Measurements from ENCODE around the gene NBEA.
"Not testable (repeated sequence)": the region's sequence is repeated elsewhere in the genome, so short reads cannot be mapped to it uniquely, and the experiment has no call there.

NBEA gene

GRCh38 chr13:35387682-35388250, 445.7 kb downstream of the NBEA start:
- H3K27me3 ChIP-seq (ENCODE audit: control insufficient read depth, insufficient read depth, low read length, poor library complexity, severe bottlenecking): no peaks in the 10 kb centered on the region
- H3K9me3 ChIP-seq (ENCODE audit: control insufficient read depth, low read length): no peaks in the 10 kb centered on the region
- H3K36me3 ChIP-seq (ENCODE audit: control insufficient read depth, insufficient read depth, low read length): no peaks in the 10 kb centered on the region
- H3K27ac ChIP-seq (ENCODE audit: insufficient read depth, low read depth, low read length, poor library complexity, severe bottlenecking): no peak overlapping the region
- 80 to 92% methylated on average over 4 to 6 of the region's 6 CpGs for WGBS, 2 experiments
- H3K4me3 ChIP-seq (ENCODE audit: insufficient read depth, low read depth, low read length): no peak overlapping the region
- H3K4me1 ChIP-seq (ENCODE audit: control insufficient read depth, insufficient read depth, low read length): peaks cover 8% of the 10 kb centered on the region

GRCh38 chr13:35388441-35389355, 446.6 kb downstream of the NBEA start:
- H3K36me3 ChIP-seq (ENCODE audit: control insufficient read depth, insufficient read depth, low read length): no peaks in the 10 kb centered on the region
- H3K27ac ChIP-seq (ENCODE audit: insufficient read depth, low read depth, low read length, poor library complexity, severe bottlenecking): no peak overlapping the region
- H3K4me1 ChIP-seq (ENCODE audit: control insufficient read depth, insufficient read depth, low read length): peaks cover 8% of the 10 kb centered on the region
- no peak overlapping the region for H3K4me3 ChIP-seq (ENCODE audit: insufficient read depth, low read depth, low read length)
- WGBS, 2 experiments: 51 to 71% methylated on average over 4 to 5 of the region's 5 CpGs
- H3K9me3 ChIP-seq (ENCODE audit: control insufficient read depth, low read length): no peaks in the 10 kb centered on the region
- no peaks in the 10 kb centered on the region for H3K27me3 ChIP-seq (ENCODE audit: control insufficient read depth, insufficient read depth, low read length, poor library complexity, severe bottlenecking)

GRCh38 chr13:35389535-35389934, 447.5 kb downstream of the NBEA start:
- peaks cover 8% of the 10 kb centered on the region for H3K4me1 ChIP-seq (ENCODE audit: control insufficient read depth, insufficient read depth, low read length)
- H3K9me3 ChIP-seq (ENCODE audit: control insufficient read depth, low read length): no peaks in the 10 kb centered on the region
- no peaks in the 10 kb centered on the region for H3K36me3 ChIP-seq (ENCODE audit: control insufficient read depth, insufficient read depth, low read length)
- H3K27ac ChIP-seq (ENCODE audit: insufficient read depth, low read depth, low read length, poor library complexity, severe bottlenecking): no peak overlapping the region
- H3K4me3 ChIP-seq (ENCODE audit: insufficient read depth, low read depth, low read length): no peak overlapping the region
- H3K27me3 ChIP-seq (ENCODE audit: control insufficient read depth, insufficient read depth, low read length, poor library complexity, severe bottlenecking): no peaks in the 10 kb centered on the region

GRCh38 chr13:35392768-35393167, 450.7 kb downstream of the NBEA start:
- Histone ChIP-seq H3K27me3 (ENCODE audit: control insufficient read depth, insufficient read depth, low read length, poor library complexity, severe bottlenecking) (no peaks in the 10 kb centered on the region), H3K27ac (ENCODE audit: insufficient read depth, low read depth, low read length, poor library complexity, severe bottlenecking) (no peak overlapping the region), H3K4me1 (ENCODE audit: control insufficient read depth, insufficient read depth, low read length) (peaks cover 8% of the 10 kb centered on the region), H3K9me3 (ENCODE audit: control insufficient read depth, low read length) (no peaks in the 10 kb centered on the region), H3K36me3 (ENCODE audit: control insufficient read depth, insufficient read depth, low read length) (no peaks in the 10 kb centered on the region), H3K4me3 (ENCODE audit: insufficient read depth, low read depth, low read length) (no peak overlapping the region)
- WGBS, 2 experiments: 88 to 100% methylated on average over 1 to 2 of the region's 2 CpGs

GRCh38 chr13:35393886-35394285, 451.8 kb downstream of the NBEA start:
- Histone ChIP-seq H3K9me3 (ENCODE audit: control insufficient read depth, low read length) (no peaks in the 10 kb centered on the region), H3K27ac (ENCODE audit: insufficient read depth, low read depth, low read length, poor library complexity, severe bottlenecking) (no peak overlapping the region), H3K36me3 (ENCODE audit: control insufficient read depth, insufficient read depth, low read length) (no peaks in the 10 kb centered on the region), H3K4me1 (ENCODE audit: control insufficient read depth, insufficient read depth, low read length) (peaks cover 3% of the 10 kb centered on the region), H3K27me3 (ENCODE audit: control insufficient read depth, insufficient read depth, low read length, poor library complexity, severe bottlenecking) (no peaks in the 10 kb centered on the region), H3K4me3 (ENCODE audit: insufficient read depth, low read depth, low read length) (no peak overlapping the region)
- WGBS, 2 experiments: 93 to 100% methylated on average over 2 of the region's 2 CpGs

- H3K27me3 ChIP-seq (ENCODE audit: control insufficient read depth, insufficient read depth, low read length, poor library complexity, severe bottlenecking); H3K4me1 ChIP-seq (ENCODE audit: control insufficient read depth, insufficient read depth, low read length); H3K9me3 ChIP-seq (ENCODE audit: control insufficient read depth, low read length); H3K27ac ChIP-seq (ENCODE audit: insufficient read depth, low read depth, low read length, poor library complexity, severe bottlenecking); H3K36me3 ChIP-seq (ENCODE audit: control insufficient read depth, insufficient read depth, low read length); H3K4me3 ChIP-seq (ENCODE audit: insufficient read depth, low read depth, low read length): not testable (repeated sequence)
- WGBS, 2 experiments: 85 to 90% methylated on average over 2 of the region's 2 CpGs
Observed at GRCh38 chr13:35408285-35408684, 466.2 kb downstream of the NBEA start.

- 95 to 96% methylated on average over 1 to 2 of the region's 2 CpGs for WGBS, 2 experiments
- H3K27ac ChIP-seq (ENCODE audit: insufficient read depth, low read depth, low read length, poor library complexity, severe bottlenecking): no peak overlapping the region
- H3K9me3 ChIP-seq (ENCODE audit: control insufficient read depth, low read length): no peaks in the 10 kb centered on the region
- H3K27me3 ChIP-seq (ENCODE audit: control insufficient read depth, insufficient read depth, low read length, poor library complexity, severe bottlenecking): no peaks in the 10 kb centered on the region
- H3K4me3 ChIP-seq (ENCODE audit: insufficient read depth, low read depth, low read length): no peak overlapping the region
- no peaks in the 10 kb centered on the region for H3K36me3 ChIP-seq (ENCODE audit: control insufficient read depth, insufficient read depth, low read length)
- H3K4me1 ChIP-seq (ENCODE audit: control insufficient read depth, insufficient read depth, low read length): no peaks in the 10 kb centered on the region
Observed at GRCh38 chr13:35411059-35411744, 469.1 kb downstream of the NBEA start.

- Histone ChIP-seq H3K4me1 (ENCODE audit: control insufficient read depth, insufficient read depth, low read length) (no peaks in the 10 kb centered on the region), H3K27me3 (ENCODE audit: control insufficient read depth, insufficient read depth, low read length, poor library complexity, severe bottlenecking) (no peaks in the 10 kb centered on the region), H3K4me3 (ENCODE audit: insufficient read depth, low read depth, low read length) (no peak overlapping the region), H3K36me3 (ENCODE audit: control insufficient read depth, insufficient read depth, low read length) (no peaks in the 10 kb centered on the region), H3K9me3 (ENCODE audit: control insufficient read depth, low read length) (no peaks in the 10 kb centered on the region), H3K27ac (ENCODE audit: insufficient read depth, low read depth, low read length, poor library complexity, severe bottlenecking) (no peak overlapping the region)
- 96 to 97% methylated on average over 1 of the region's 1 CpG for WGBS, 2 experiments
Observed at GRCh38 chr13:35448465-35448864, 506.4 kb downstream of the NBEA start.

- H3K4me1 ChIP-seq (ENCODE audit: control insufficient read depth, insufficient read depth, low read length): no peaks in the 10 kb centered on the region
- H3K27me3 ChIP-seq (ENCODE audit: control insufficient read depth, insufficient read depth, low read length, poor library complexity, severe bottlenecking): no peaks in the 10 kb centered on the region
- no peak overlapping the region for H3K4me3 ChIP-seq (ENCODE audit: insufficient read depth, low read depth, low read length)
- H3K36me3 ChIP-seq (ENCODE audit: control insufficient read depth, insufficient read depth, low read length): no peaks in the 10 kb centered on the region
- WGBS, 2 experiments: 96 to 97% methylated on average over 1 to 2 of the region's 2 CpGs
- no peak overlapping the region for H3K27ac ChIP-seq (ENCODE audit: insufficient read depth, low read depth, low read length, poor library complexity, severe bottlenecking)
- H3K9me3 ChIP-seq (ENCODE audit: control insufficient read depth, low read length): no peaks in the 10 kb centered on the region
Observed at GRCh38 chr13:35449821-35450220, 507.8 kb downstream of the NBEA start.

- no peaks in the 10 kb centered on the region for H3K27me3 ChIP-seq (ENCODE audit: control insufficient read depth, insufficient read depth, low read length, poor library complexity, severe bottlenecking)
- H3K4me3 ChIP-seq (ENCODE audit: insufficient read depth, low read depth, low read length): no peak overlapping the region
- H3K4me1 ChIP-seq (ENCODE audit: control insufficient read depth, insufficient read depth, low read length): no peaks in the 10 kb centered on the region
- H3K27ac ChIP-seq (ENCODE audit: insufficient read depth, low read depth, low read length, poor library complexity, severe bottlenecking): no peak overlapping the region
- no peaks in the 10 kb centered on the region for H3K9me3 ChIP-seq (ENCODE audit: control insufficient read depth, low read length)
- WGBS, 2 experiments: no CpG with 5 or more reads among the region's 1 CpG
- H3K36me3 ChIP-seq (ENCODE audit: control insufficient read depth, insufficient read depth, low read length): no peaks in the 10 kb centered on the region
Observed at GRCh38 chr13:35455022-35455421, 513.0 kb downstream of the NBEA start.
